Esophagus (tissue), 2 donors: ENCODE results near the gene SF3A1. TPM values are rescaled to one million over a fixed set of nuclear protein-coding genes. Genes with fewer than 3 reads are reported as not detected.

Experiments
- H3K27ac ChIP-seq, 2 donors: one replicate each; pipeline ENCODE4 v1.5.1; 2013; ENCODE audit warnings: low read depth in 2 of 2, mild to moderate bottlenecking in 2 of 2, inconsistent platforms in 1 of 2, low read length in 1 of 2, moderate library complexity in 1 of 2
- H3K27me3 ChIP-seq, 2 donors: one replicate each; pipeline ENCODE4 v1.6.1; 2013; ENCODE audit warnings: low read length in 2 of 2, control low read depth in 1 of 2, mild to moderate bottlenecking in 1 of 2; ENCODE audit not compliant: insufficient read depth in 2 of 2, control insufficient read depth in 1 of 2
- H3K36me3 ChIP-seq, 2 donors: one replicate each; pipeline ENCODE4 v1.6.1; 2013; ENCODE audit warnings: low read length in 1 of 2; ENCODE audit not compliant: control insufficient read depth in 2 of 2, insufficient read depth in 2 of 2
- H3K4me1 ChIP-seq, 2 donors: one replicate each; pipeline ENCODE4 v1.6.1; 2013; ENCODE audit warnings: low read length in 1 of 2; ENCODE audit not compliant: control insufficient read depth in 2 of 2, insufficient read depth in 2 of 2
- H3K4me3 ChIP-seq, 2 donors: one replicate each; pipeline ENCODE4 v1.5.1; 2013; ENCODE audit warnings: low read length in 2 of 2, mild to moderate bottlenecking in 2 of 2, low read depth in 1 of 2, moderate library complexity in 1 of 2
- H3K9me3 ChIP-seq, 2 donors: one replicate each; pipeline ENCODE4 v1.6.1; 2013; ENCODE audit warnings: mild to moderate bottlenecking in 2 of 2, low read depth in 1 of 2, low read length in 1 of 2, moderate library complexity in 1 of 2; ENCODE audit not compliant: control insufficient read depth in 2 of 2, insufficient read depth in 1 of 2
- WGBS, 2 donors: extraction: QIAGEN DNeasy Blood & Tissue Kit; methylation state at CpG; one replicate each; pipeline ENCODE4 v1.1.7; 2013; 5-methylcytosine and 5-hydroxymethylcytosine counted together
- polyA plus RNA-seq, 2 donors: library from polyadenylated mRNA; stranded (reverse); fragments of 200-250 nt; gene quantifications; one replicate each; pipeline ENCODE4 v1.2.3, GENCODE V29; 2013
- donor health status: healthy with polysubstance abuse.
- donor health status: Bipolar disorder and iron deficiency.

The SF3A1 gene
- polyA plus RNA-seq, 2 donors, result 14.3 to 23.1 TPM

GRCh38 chr22:30320021-30320556 lies 36.6 kb downstream of the SF3A1 start:
- Histone ChIP-seq H3K36me3 (peaks cover 0 to 22% of the 10 kb centered on the region in 2 donors), H3K27me3 (no peaks in the 10 kb centered on the region), H3K4me1 (peaks cover 6 to 44% of the 10 kb centered on the region in 2 donors), H3K9me3 (no peaks in the 10 kb centered on the region), H3K27ac (peak overlapping the region in 1 of 2 donors; percentile 62), H3K4me3 (no peak overlapping the region)
- 93 to 98% methylated on average over 3 of the region's 3 CpGs for WGBS, 2 donors

GRCh38 chr22:30318799-30319419 lies 37.8 kb downstream of the SF3A1 start:
- Histone ChIP-seq H3K4me3 (no peak overlapping the region), H3K36me3 (peaks cover 0 to 20% of the 10 kb centered on the region in 2 donors), H3K27ac (peak overlapping the region in 1 of 2 donors; percentile 79)

GRCh38 chr22:30317778-30318177 lies 38.9 kb downstream of the SF3A1 start:
- Histone ChIP-seq H3K36me3 (peaks cover 0 to 20% of the 10 kb centered on the region in 2 donors), H3K9me3 (no peaks in the 10 kb centered on the region), H3K27ac (peak overlapping the region in 1 of 2 donors; percentile 79), H3K4me1 (peaks cover 12 to 49% of the 10 kb centered on the region in 2 donors), H3K27me3 (no peaks in the 10 kb centered on the region), H3K4me3 (no peak overlapping the region)
- 100% methylated on average over 1 of the region's 1 CpG for WGBS, 2 donors

More at GRCh38 chr22:30318799-30319419, 37.8 kb downstream of the SF3A1 start:
- Histone ChIP-seq H3K27me3 (no peaks in the 10 kb centered on the region), H3K9me3 (no peaks in the 10 kb centered on the region), H3K4me1 (peaks cover 12 to 46% of the 10 kb centered on the region in 2 donors)
- 74 to 75% methylated on average over 7 of the region's 7 CpGs for WGBS, 2 donors

GRCh38 chr22:30315962-30316576 lies 40.6 kb downstream of the SF3A1 start:
- Histone ChIP-seq H3K27ac (peak overlapping the region; percentile 26 to 43), H3K9me3 (no peaks in the 10 kb centered on the region), H3K36me3 (peaks cover 0 to 20% of the 10 kb centered on the region in 2 donors), H3K27me3 (no peaks in the 10 kb centered on the region), H3K4me1 (peaks cover 14 to 58% of the 10 kb centered on the region in 2 donors), H3K4me3 (no peak overlapping the region)
- WGBS, 2 donors, result 77% methylated on average over 2 of the region's 2 CpGs

GRCh38 chr22:30314915-30315314 lies 41.8 kb downstream of the SF3A1 start:
- H3K4me1 ChIP-seq, result peaks cover 8 to 57% of the 10 kb centered on the region in 2 donors
- no peaks in the 10 kb centered on the region for H3K9me3 ChIP-seq
- peaks cover 0 to 12% of the 10 kb centered on the region in 2 donors for H3K36me3 ChIP-seq
- no peak overlapping the region for H3K4me3 ChIP-seq
- H3K27ac ChIP-seq, result peak overlapping the region in 1 of 2 donors; percentile 15
- WGBS, 2 donors, result 55 to 68% methylated on average over 8 of the region's 8 CpGs
- H3K27me3 ChIP-seq, result no peaks in the 10 kb centered on the region

GRCh38 chr22:30313527-30314363 lies 42.9 kb downstream of the SF3A1 start:
- no peak overlapping the region for H3K4me3 ChIP-seq
- H3K4me1 ChIP-seq, result peaks cover 18 to 61% of the 10 kb centered on the region in 2 donors
- H3K36me3 ChIP-seq, result peaks cover 0 to 9% of the 10 kb centered on the region in 2 donors
- no peaks in the 10 kb centered on the region for H3K9me3 ChIP-seq
- no peaks in the 10 kb centered on the region for H3K27me3 ChIP-seq
- peak overlapping the region; percentile 71 to 83 for H3K27ac ChIP-seq
- 64 to 65% methylated on average over 6 of the region's 8 CpGs for WGBS, 2 donors

GRCh38 chr22:30312053-30312452 lies 44.6 kb downstream of the SF3A1 start:
- H3K4me1 ChIP-seq, result peaks cover 25 to 59% of the 10 kb centered on the region in 2 donors

GRCh38 chr22:30310881-30311771 lies 45.6 kb downstream of the SF3A1 start:
- WGBS, 2 donors, result 42 to 46% methylated on average over 8 of the region's 8 CpGs
- H3K4me3 ChIP-seq, result no peak overlapping the region

More at GRCh38 chr22:30312053-30312452, 44.6 kb downstream of the SF3A1 start:
- Histone ChIP-seq H3K27me3 (no peaks in the 10 kb centered on the region), H3K36me3 (peaks cover 0 to 5% of the 10 kb centered on the region in 2 donors), H3K4me3 (no peak overlapping the region), H3K27ac (peak overlapping the region; percentile 93 to 99), H3K9me3 (no peaks in the 10 kb centered on the region)
- WGBS, 2 donors, result 43 to 65% methylated on average over 6 of the region's 6 CpGs

More at GRCh38 chr22:30310881-30311771, 45.6 kb downstream of the SF3A1 start:
- H3K9me3 ChIP-seq, result no peaks in the 10 kb centered on the region
- peaks cover 0 to 5% of the 10 kb centered on the region in 2 donors for H3K36me3 ChIP-seq
- H3K4me1 ChIP-seq, result peaks cover 27 to 58% of the 10 kb centered on the region in 2 donors
- H3K27ac ChIP-seq, result peak overlapping the region; percentile 93 to 99
- H3K27me3 ChIP-seq, result no peaks in the 10 kb centered on the region
